GM23338 (cell line): ENCODE data around the gene CCBE1. TPM values are rescaled to one million over a fixed set of nuclear protein-coding genes. Genes with fewer than 3 reads are reported as not detected.

Source experiments
- ATAC-seq: fragments of 200-7000 bp; cut with Tn5 transposase; 3 replicates; pipeline ENCODE4 v1.9.1; 2020
- DNase-seq: peaks from one replicate; pipeline ENCODE4 v3.0.0-alpha.2; 2015; ENCODE audit warnings: low spot score
- H2AFZ ChIP-seq: fragments of 200-600 bp; sonication (generic); 2 replicates; pipeline ENCODE4 v1.8.0; 2016; ENCODE audit warnings: antibody characterized with exemption, mild to moderate bottlenecking, moderate library complexity
- H3F3A ChIP-seq: fragments of 200-600 bp; sonication (generic); replicated peaks from 2 replicates; pipeline ENCODE4 v1.8.0; 2017; ENCODE audit warnings: antibody characterized with exemption, mixed run types, low read depth
- H3K27ac ChIP-seq: fragments of 200-600 bp; sonication (generic); 2 replicates; pipeline ENCODE4 v1.6.1; 2016; ENCODE audit warnings: low read depth
- H3K27me3 ChIP-seq: fragments of 200-600 bp; sonication (generic); 2 replicates; pipeline ENCODE4 v1.8.0; 2016; ENCODE audit warnings: mild to moderate bottlenecking, mixed run types, moderate library complexity; ENCODE audit not compliant: insufficient read depth
- H3K36me3 ChIP-seq: fragments of 200-600 bp; sonication (generic); 2 replicates; pipeline ENCODE4 v1.8.0; 2016; ENCODE audit warnings: mild to moderate bottlenecking; ENCODE audit not compliant: insufficient read depth
- H3K4me1 ChIP-seq: fragments of 200-600 bp; sonication (generic); 2 replicates; pipeline ENCODE4 v1.8.0; 2016; ENCODE audit warnings: mild to moderate bottlenecking, moderate library complexity; ENCODE audit not compliant: insufficient read depth
- H3K4me2 ChIP-seq: fragments of 200-600 bp; sonication (generic); 2 replicates; pipeline ENCODE4 v1.7.1; 2017; ENCODE audit warnings: mixed run types
- H3K4me3 ChIP-seq: fragments of 200-600 bp; sonication (generic); 2 replicates; pipeline ENCODE4 v1.6.1; 2016; ENCODE audit warnings: mixed run types
- H3K79me2 ChIP-seq: fragments of 200-600 bp; sonication (generic); replicated peaks from 2 replicates; pipeline ENCODE4 v1.8.0; 2017; ENCODE audit warnings: mild to moderate bottlenecking; ENCODE audit not compliant: insufficient read depth
- H3K9me2 ChIP-seq: fragments of 200-600 bp; sonication (generic); 2 replicates; pipeline ENCODE4 v1.8.0; 2017; ENCODE audit not compliant: insufficient read depth
- H4K20me1 ChIP-seq: fragments of 200-600 bp; sonication (generic); replicated peaks from 2 replicates; pipeline ENCODE4 v1.8.0; 2017; ENCODE audit warnings: mild to moderate bottlenecking; ENCODE audit not compliant: insufficient read depth
- H3K27ac Mint-ChIP-seq: 2 replicates; pipeline ENCODE4 v1.8.0; 2020; ENCODE audit warnings: inconsistent platforms, mild to moderate bottlenecking, moderate library complexity, mixed read lengths
- H3K27me3 Mint-ChIP-seq: 3 replicates; pipeline ENCODE4 v1.8.0; 2022; ENCODE audit warnings: low read depth, mild to moderate bottlenecking, moderate library complexity, mixed read lengths, inconsistent platforms; ENCODE audit not compliant: insufficient read depth, poor library complexity
- H3K36me3 Mint-ChIP-seq: 3 replicates; pipeline ENCODE4 v1.8.0; 2021; ENCODE audit warnings: low read depth, mild to moderate bottlenecking, inconsistent platforms, moderate library complexity, mixed read lengths
- H3K4me1 Mint-ChIP-seq: 3 replicates; pipeline ENCODE4 v1.8.0; 2020; ENCODE audit warnings: mild to moderate bottlenecking, inconsistent platforms, mixed read lengths
- H3K4me3 Mint-ChIP-seq: 3 replicates; pipeline ENCODE4 v1.8.0; 2021; ENCODE audit warnings: moderate library complexity, mild to moderate bottlenecking, inconsistent platforms, mixed read lengths
- H3K9me3 Mint-ChIP-seq: 3 replicates; pipeline ENCODE4 v1.8.0; 2020; ENCODE audit warnings: moderate library complexity, mild to moderate bottlenecking, inconsistent platforms, mixed read lengths
- CTCF ChIP-seq, 2 experiments: fragments of 200-600 bp in 1 of 2; sonication (generic) in 1 of 2; conservative IDR thresholded peaks; 2 replicates each; pipeline versions ENCODE4 v1.5.1 to v1.6.1; 2016 to 2017; ENCODE audit warnings: antibody characterized with exemption in 2 of 2, low read depth in 2 of 2, mild to moderate bottlenecking in 2 of 2, moderate library complexity in 1 of 2
- EZH2 ChIP-seq: fragments of 200-600 bp; sonication (generic); IDR thresholded peaks from one replicate; pipeline ENCODE4 v1.8.0; 2017; ENCODE audit warnings: antibody characterized with exemption, mild to moderate bottlenecking, low read depth; ENCODE audit not compliant: unreplicated experiment
- EZH2phosphoT487 ChIP-seq: fragments of 200-600 bp; sonication (generic); IDR thresholded peaks from one replicate; pipeline ENCODE4 v1.8.1; 2018; ENCODE audit warnings: antibody characterized with exemption; ENCODE audit not compliant: unreplicated experiment
- ZNF114 ChIP-seq: fragments of 250-450 bp; sonication (Bioruptor Pico); IDR thresholded peaks from 2 replicates; pipeline ENCODE4 v1.5.0; 2020; ENCODE audit warnings: mild to moderate bottlenecking, moderate library complexity
- ZNF331 ChIP-seq: fragments of 250-450 bp; sonication (Bioruptor Pico); IDR thresholded peaks from 2 replicates; pipeline ENCODE4 v1.5.0; 2020; ENCODE audit warnings: low read depth, mild to moderate bottlenecking, moderate library complexity
- polyA plus RNA-seq: library from polyadenylated mRNA; unstranded; fragments of >200 nt; fragmentation: Nextera tagmentation; extraction: Ambion mirVana; gene quantifications from 2 replicates; pipeline ENCODE4 v1.2.1, GENCODE V29; 2016
- total RNA-seq: library from RNA; depleted of rRNA; stranded (reverse); fragments of >200 nt; shearing (Covaris generic); gene quantifications from 2 replicates; pipeline ENCODE4 v1.2.3, GENCODE V29; 2014
- TF ChIP-seq, protein P1 (sequence below): IDR thresholded peaks from 2 replicates; pipeline ENCODE4 v1.6.1; 2016; ENCODE audit warnings: antibody characterized with exemption
- TF ChIP-seq, protein P2 (sequence below): IDR thresholded peaks from one replicate; pipeline ENCODE4 v1.6.1; 2018; ENCODE audit warnings: antibody characterized with exemption; ENCODE audit not compliant: unreplicated experiment

CCBE1 gene
- total and polyA plus RNA-seq, 2 experiments from 2014 or later = 2.1 to 2.6 TPM

- H3F3A ChIP-seq = no peaks in the 10 kb centered on the region
- TF ChIP-seq, protein P1, sequence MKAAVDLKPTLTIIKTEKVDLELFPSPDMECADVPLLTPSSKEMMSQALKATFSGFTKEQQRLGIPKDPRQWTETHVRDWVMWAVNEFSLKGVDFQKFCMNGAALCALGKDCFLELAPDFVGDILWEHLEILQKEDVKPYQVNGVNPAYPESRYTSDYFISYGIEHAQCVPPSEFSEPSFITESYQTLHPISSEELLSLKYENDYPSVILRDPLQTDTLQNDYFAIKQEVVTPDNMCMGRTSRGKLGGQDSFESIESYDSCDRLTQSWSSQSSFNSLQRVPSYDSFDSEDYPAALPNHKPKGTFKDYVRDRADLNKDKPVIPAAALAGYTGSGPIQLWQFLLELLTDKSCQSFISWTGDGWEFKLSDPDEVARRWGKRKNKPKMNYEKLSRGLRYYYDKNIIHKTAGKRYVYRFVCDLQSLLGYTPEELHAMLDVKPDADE = no peak
- no peak for TF ChIP-seq EZH2phosphoT487
- no peak for TF ChIP-seq ZNF331
- TF ChIP-seq ZNF114 = no peak
- no peak overlapping the region for H3K4me2 ChIP-seq
- Mint-ChIP-seq H3K27me3 (no peaks in the 10 kb centered on the region), H3K9me3 (no peaks in the 10 kb centered on the region), H3K4me3 (no peak overlapping the region), H3K4me1 (no peaks in the 10 kb centered on the region), H3K27ac (no peak overlapping the region), H3K36me3 (no peaks in the 10 kb centered on the region)
- H3K27ac ChIP-seq = no peak overlapping the region
- no peaks in the 10 kb centered on the region for H3K36me3 ChIP-seq
- ATAC-seq (no peak), DNase-seq (no peak)
- H2AFZ ChIP-seq = no peak overlapping the region
- H3K4me3 ChIP-seq = no peak overlapping the region
- H4K20me1 ChIP-seq = no peaks in the 10 kb centered on the region
- no peaks in the 10 kb centered on the region for H3K4me1 ChIP-seq
- no peaks in the 10 kb centered on the region for H3K79me2 ChIP-seq
- no peaks in the 10 kb centered on the region for H3K9me2 ChIP-seq
- no peaks in the 10 kb centered on the region for H3K27me3 ChIP-seq
Observed at GRCh38 chr18:59481436-59481835, 215.8 kb downstream of the CCBE1 start.

- H3K4me1 Mint-ChIP-seq = no peaks in the 10 kb centered on the region
- TF ChIP-seq, protein P1 = no peak
- TF ChIP-seq CTCF (conservative IDR thresholded peaks at IDR 0.05; ENCODE audit: low read depth in 2 of 2) (no peak), ZNF331 (no peak)
Observed at GRCh38 chr18:59479776-59480175, 217.4 kb downstream of the CCBE1 start.

GRCh38 chr18:59478591-59478990 is 218.6 kb downstream of the CCBE1 start:
- no peak for DNase-seq

More at GRCh38 chr18:59479776-59480175, 217.4 kb downstream of the CCBE1 start:
- H3K4me3 ChIP-seq = no peak overlapping the region
- Mint-ChIP-seq H3K27me3 (no peaks in the 10 kb centered on the region), H3K36me3 (no peaks in the 10 kb centered on the region), H3K9me3 (no peaks in the 10 kb centered on the region), H3K27ac (no peak overlapping the region), H3K4me3 (no peak overlapping the region)
- H4K20me1 ChIP-seq = no peaks in the 10 kb centered on the region
- no peaks in the 10 kb centered on the region for H3F3A ChIP-seq
- H3K79me2 ChIP-seq = no peaks in the 10 kb centered on the region
- ATAC-seq = no peak
- H2AFZ ChIP-seq = no peak overlapping the region
- no peak for DNase-seq
- no peak overlapping the region for H3K4me2 ChIP-seq
- no peaks in the 10 kb centered on the region for H3K9me2 ChIP-seq
- H3K27me3 ChIP-seq = no peaks in the 10 kb centered on the region
- H3K4me1 ChIP-seq = no peaks in the 10 kb centered on the region
- no peak overlapping the region for H3K27ac ChIP-seq
- H3K36me3 ChIP-seq = no peaks in the 10 kb centered on the region

More at GRCh38 chr18:59478591-59478990, 218.6 kb downstream of the CCBE1 start:
- Histone ChIP-seq H3K4me2 (no peak overlapping the region), H3K4me3 (no peak overlapping the region), H3K4me1 (no peaks in the 10 kb centered on the region), H3F3A (no peaks in the 10 kb centered on the region), H3K36me3 (no peaks in the 10 kb centered on the region), H3K79me2 (no peaks in the 10 kb centered on the region), H2AFZ (no peak overlapping the region), H3K9me2 (no peaks in the 10 kb centered on the region), H3K27ac (no peak overlapping the region), H3K27me3 (no peaks in the 10 kb centered on the region), H4K20me1 (no peaks in the 10 kb centered on the region)
- H3K4me1 Mint-ChIP-seq = no peaks in the 10 kb centered on the region
- H3K4me3 Mint-ChIP-seq = no peak overlapping the region
- TF ChIP-seq, protein P2, sequence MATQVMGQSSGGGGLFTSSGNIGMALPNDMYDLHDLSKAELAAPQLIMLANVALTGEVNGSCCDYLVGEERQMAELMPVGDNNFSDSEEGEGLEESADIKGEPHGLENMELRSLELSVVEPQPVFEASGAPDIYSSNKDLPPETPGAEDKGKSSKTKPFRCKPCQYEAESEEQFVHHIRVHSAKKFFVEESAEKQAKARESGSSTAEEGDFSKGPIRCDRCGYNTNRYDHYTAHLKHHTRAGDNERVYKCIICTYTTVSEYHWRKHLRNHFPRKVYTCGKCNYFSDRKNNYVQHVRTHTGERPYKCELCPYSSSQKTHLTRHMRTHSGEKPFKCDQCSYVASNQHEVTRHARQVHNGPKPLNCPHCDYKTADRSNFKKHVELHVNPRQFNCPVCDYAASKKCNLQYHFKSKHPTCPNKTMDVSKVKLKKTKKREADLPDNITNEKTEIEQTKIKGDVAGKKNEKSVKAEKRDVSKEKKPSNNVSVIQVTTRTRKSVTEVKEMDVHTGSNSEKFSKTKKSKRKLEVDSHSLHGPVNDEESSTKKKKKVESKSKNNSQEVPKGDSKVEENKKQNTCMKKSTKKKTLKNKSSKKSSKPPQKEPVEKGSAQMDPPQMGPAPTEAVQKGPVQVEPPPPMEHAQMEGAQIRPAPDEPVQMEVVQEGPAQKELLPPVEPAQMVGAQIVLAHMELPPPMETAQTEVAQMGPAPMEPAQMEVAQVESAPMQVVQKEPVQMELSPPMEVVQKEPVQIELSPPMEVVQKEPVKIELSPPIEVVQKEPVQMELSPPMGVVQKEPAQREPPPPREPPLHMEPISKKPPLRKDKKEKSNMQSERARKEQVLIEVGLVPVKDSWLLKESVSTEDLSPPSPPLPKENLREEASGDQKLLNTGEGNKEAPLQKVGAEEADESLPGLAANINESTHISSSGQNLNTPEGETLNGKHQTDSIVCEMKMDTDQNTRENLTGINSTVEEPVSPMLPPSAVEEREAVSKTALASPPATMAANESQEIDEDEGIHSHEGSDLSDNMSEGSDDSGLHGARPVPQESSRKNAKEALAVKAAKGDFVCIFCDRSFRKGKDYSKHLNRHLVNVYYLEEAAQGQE = no peak
- TF ChIP-seq EZH2 = no peak
- no peaks in the 10 kb centered on the region for H3K9me3 Mint-ChIP-seq
- H3K27me3 Mint-ChIP-seq = no peaks in the 10 kb centered on the region
- no peak overlapping the region for H3K27ac Mint-ChIP-seq
- no peak for ATAC-seq
- no peaks in the 10 kb centered on the region for H3K36me3 Mint-ChIP-seq
